Subcutaneous adipose tissue (tissue), 4 donors: ENCODE results near the gene KLHL33. TPM values are rescaled to one million over a fixed set of nuclear protein-coding genes. Genes with fewer than 3 reads are reported as not detected.

Source experiments
- small RNA-seq: library from RNA; depleted of rRNA; stranded (forward); fragments of <200 nt; gene quantifications from one replicate; pipeline ENCODE3, GENCODE V24; 2016
- total RNA-seq, 4 donors: library from RNA; depleted of rRNA; stranded (reverse); fragments of >200 nt; gene quantifications; one replicate each; pipeline ENCODE4 v1.1.0, GENCODE V29; 2016
- TF ChIP-seq, protein P1 (sequence below): fragments of 450-650 bp; IDR thresholded peaks from one replicate; pipeline ENCODE4 v1.5.1; 2016; ENCODE audit warnings: low read depth, mild to moderate bottlenecking, control low read depth, antibody characterized with exemption, moderate library complexity

KLHL33 gene
- total RNA-seq, 4 donors from 2014 or later, result 0.16 to 3.4 (median 0.81) TPM

DNA sequence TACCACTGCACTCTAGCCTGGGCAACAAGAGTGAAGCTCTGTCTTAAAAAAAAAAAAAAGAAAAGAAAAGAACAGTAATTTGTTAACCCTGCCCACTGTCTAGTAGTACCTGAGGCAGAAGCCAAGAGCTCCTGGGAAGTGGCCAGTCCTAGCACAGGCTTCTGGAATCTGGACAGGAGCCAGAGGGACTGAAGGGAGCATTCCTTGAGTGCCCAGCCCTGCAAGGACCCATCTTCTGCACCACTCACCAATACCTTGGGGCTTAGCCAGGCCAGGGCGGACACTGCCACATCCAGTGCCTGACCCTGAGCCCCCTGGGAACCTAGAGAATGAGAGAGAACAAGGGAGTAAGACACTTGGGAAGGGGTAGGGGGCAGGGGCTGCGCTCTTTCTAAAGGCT, 58.8 kb downstream of the KLHL33 start:
- TF ChIP-seq, protein P1, sequence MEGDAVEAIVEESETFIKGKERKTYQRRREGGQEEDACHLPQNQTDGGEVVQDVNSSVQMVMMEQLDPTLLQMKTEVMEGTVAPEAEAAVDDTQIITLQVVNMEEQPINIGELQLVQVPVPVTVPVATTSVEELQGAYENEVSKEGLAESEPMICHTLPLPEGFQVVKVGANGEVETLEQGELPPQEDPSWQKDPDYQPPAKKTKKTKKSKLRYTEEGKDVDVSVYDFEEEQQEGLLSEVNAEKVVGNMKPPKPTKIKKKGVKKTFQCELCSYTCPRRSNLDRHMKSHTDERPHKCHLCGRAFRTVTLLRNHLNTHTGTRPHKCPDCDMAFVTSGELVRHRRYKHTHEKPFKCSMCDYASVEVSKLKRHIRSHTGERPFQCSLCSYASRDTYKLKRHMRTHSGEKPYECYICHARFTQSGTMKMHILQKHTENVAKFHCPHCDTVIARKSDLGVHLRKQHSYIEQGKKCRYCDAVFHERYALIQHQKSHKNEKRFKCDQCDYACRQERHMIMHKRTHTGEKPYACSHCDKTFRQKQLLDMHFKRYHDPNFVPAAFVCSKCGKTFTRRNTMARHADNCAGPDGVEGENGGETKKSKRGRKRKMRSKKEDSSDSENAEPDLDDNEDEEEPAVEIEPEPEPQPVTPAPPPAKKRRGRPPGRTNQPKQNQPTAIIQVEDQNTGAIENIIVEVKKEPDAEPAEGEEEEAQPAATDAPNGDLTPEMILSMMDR, result no peak

DNA sequence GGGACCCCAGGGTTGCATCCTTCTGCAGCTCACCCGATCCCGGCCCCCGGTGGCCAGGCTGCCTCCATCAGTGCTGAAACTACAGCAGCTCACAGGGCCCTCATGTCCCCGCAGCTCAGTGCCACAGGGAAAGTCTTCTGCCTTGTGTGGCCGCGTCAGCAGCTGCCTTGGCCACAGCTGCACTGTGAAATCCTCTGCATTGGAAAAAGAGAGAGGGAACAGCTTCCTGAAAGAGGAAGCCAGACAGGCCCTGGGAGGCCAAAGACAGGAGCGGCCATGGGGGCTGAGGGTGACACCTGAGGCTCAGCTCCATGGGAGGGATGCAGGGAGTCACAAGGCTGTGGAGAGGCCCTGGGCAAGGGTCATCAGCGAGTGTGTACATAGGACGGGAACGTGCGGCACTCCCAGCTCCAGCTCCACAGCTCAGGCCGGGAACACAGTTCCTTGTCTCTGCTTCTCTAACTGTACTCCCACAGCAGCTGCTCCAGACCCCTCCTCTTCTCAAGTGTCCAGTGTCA, 59.8 kb downstream of the KLHL33 start:
- TF ChIP-seq, protein P1, result no peak

Small RNA genes within 50 kb of the gene (small RNA-seq; reads per million reads assigned to genes)
- 0.85 reads per million for gene RNA5SP382

Other genes with a start within 250 kb of the KLHL33 start
- not detected for gene OR11G2, start 245.3 kb downstream of the KLHL33 start, total RNA-seq
- gene OR11H6, start 212.5 kb downstream of the KLHL33 start, total RNA-seq, result not detected
- gene OR11H7, start 207.2 kb downstream of the KLHL33 start, total RNA-seq, result not detected
- gene OR11H4, start 196.9 kb downstream of the KLHL33 start, total RNA-seq, result not detected
- 10 to 100 TPM in 3 of 4 donors, 1 to 10 TPM in 1; 9.2 to 11.7 (median 10.8) TPM for gene TTC5, start 130.2 kb downstream of the KLHL33 start, total RNA-seq
- gene CCNB1IP1, start 102.9 kb downstream of the KLHL33 start, total RNA-seq, result 10 to 100 TPM; 29.8 to 53.9 (median 43.1) TPM
- gene PARP2, start 92.5 kb downstream of the KLHL33 start, total RNA-seq, result 10 to 100 TPM in 3 of 4 donors, 1 to 10 TPM in 1; 9.2 to 20.3 (median 15.4) TPM
- gene TEP1, start 22.7 kb downstream of the KLHL33 start, total RNA-seq, result 10 to 100 TPM; 24.8 to 34.5 (median 28.2) TPM
- 10 to 100 TPM; 29.5 to 64.6 (median 41.6) TPM for gene OSGEP, start 18.6 kb upstream of the KLHL33 start, total RNA-seq
- 100 to 1,000 TPM; 108 to 172 (median 137) TPM for gene APEX1, start 19.1 kb upstream of the KLHL33 start, total RNA-seq
- 10 to 100 TPM; 15.8 to 32.0 (median 25.9) TPM for gene PIP4P1, start 25.3 kb upstream of the KLHL33 start, total RNA-seq
- gene PNP, start 33.2 kb upstream of the KLHL33 start, total RNA-seq, result 10 to 100 TPM; 17.5 to 47.3 (median 35.7) TPM
- gene RNASE10, start 69.4 kb upstream of the KLHL33 start, total RNA-seq, result not detected
- gene RNASE9, start 124.9 kb upstream of the KLHL33 start, total RNA-seq, result not detected
- not detected for gene RNASE11, start 151.8 kb upstream of the KLHL33 start, total RNA-seq
- not detected for gene RNASE12, start 155.2 kb upstream of the KLHL33 start, total RNA-seq
- gene OR6S1, start 205.5 kb upstream of the KLHL33 start, total RNA-seq, result not detected
- gene RNASE4, start 248.4 kb upstream of the KLHL33 start, total RNA-seq, result 100 to 1,000 TPM; 171 to 355 (median 289) TPM